ENCODE data around the gene KMT2E.

Gene KMT2E

DNA sequence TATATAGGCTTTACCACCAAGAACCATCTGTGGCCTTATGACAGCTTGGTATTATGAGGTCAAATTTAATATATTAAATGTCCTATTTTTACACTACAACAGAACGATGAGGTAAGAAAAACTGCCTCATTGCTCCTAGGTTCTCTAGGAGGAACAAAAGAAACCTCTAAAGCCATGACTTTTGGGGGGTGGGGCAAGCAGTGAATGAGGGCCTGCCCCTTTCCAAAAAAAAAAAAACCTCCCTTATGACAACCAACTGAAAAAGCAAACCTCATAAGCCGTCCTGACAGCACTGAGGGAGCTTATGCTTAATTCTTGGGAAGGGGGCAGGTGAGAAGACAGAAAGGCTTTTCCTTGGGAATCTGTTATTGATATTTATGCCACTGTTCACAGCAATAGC, 116.6 kb downstream of the KMT2E start:
- no peak for DNase-seq (ENCODE audit: low read depth)

DNA sequence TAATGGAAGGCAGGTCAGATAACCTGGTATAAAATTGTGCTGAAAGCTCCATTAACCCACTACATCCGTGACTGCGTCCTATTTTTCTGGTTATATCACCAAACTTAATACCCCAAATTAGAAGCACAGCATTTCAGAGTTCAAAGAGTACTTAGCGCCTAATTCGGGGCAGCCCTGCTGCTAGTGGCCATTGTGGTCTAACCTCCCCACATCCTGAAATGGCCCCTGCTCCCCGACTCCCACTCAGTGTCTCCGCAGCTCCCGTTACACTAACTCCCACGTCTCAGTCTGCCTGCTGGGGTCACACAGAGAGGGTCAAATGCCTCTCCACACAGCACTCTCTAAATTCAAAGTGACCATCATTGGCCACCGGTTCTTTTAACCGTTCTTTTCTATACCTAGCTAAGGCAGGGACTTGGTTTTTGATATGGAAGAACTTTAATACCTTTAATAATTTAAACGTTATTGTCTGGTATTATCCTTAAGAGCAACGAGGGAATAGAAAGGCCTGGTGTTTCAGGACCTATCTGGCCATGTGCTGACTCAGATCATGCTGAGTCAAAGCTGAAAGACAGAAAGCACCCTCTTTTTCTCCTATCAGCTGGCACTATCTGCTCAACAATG, 117.1 kb downstream of the KMT2E start:
- peak; percentile 63 for DNase-seq (ENCODE audit: low read depth)

DNA sequence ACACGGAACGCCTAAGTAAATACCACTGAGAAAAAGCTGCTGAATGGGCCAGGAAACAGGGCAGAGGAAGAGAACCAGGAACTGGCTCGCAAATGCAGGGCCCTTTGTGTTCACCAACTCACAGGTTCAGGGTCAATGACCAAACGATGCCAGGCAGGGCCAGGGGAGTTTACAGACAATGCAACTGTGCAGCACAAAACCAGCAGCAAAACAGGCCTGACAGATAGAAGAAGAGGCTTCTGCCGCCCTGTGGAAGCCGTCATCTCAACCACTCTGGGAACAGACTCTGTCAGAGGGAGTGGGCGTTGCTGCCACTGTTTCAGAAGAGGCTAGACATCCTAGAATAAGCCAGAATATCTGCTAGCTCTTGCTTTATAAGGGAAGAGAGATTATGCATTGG, 117.9 kb downstream of the KMT2E start:
- DNase-seq (ENCODE audit: low read depth), result no peak

DNA sequence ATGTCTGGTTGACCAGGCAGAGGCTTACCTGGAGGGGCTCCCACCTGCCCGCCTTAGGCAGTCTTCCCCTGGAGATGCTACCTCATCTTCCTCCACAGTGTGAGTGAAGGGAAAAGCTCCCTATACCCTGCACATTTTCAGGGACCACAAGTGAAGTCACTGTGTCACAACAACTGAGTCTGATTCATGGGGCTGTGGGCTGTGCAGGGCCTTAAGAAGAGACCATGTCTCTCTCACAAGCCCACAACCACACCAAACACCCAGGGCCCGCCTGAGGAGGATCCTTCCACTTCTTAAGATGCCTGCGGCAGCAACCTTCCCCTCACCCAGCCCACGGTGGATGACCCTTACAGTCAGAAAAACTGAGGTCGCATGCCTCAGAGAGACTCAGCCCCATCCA, 118.3 kb downstream of the KMT2E start:
- no peak for DNase-seq (ENCODE audit: low read depth)

DNA sequence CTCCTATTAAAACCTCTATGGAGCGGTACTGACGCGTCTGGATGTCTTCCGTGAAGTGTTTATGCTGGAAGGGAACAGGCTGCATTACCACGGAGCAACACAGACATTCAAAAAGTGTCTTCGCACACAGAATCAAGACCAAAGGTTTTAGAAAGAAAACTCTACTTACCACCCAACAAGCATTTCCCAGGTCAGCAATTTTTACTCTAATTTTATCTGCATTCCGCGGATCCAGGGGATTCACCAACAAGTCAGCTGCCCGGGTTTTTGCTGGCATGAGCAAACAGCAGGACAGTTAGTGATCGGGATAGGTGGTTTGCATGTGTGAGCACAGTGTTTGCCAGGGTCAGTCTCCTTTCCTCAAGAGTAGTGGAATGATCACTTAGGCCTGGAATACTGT, 118.8 kb downstream of the KMT2E start:
- DNase-seq (ENCODE audit: low read depth), result no peak

DNA sequence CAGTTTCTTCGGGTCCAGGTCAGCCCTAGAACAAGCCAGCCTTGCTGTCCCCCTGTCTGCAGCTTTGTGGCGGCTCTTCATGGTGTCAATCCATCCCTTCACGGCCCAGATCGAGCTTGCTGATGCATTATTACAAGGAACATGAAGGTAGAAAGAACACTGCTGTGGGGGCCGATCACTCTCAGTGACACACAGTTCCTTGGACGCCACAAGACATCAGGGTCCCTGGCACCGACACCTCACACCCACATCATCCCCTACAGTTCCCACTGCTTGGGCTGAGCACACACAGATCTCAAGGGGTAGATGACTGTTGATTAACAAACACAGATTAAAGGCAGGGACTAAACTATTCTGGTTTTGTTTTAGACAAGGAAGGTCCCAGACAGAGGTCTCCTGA, 119.4 kb downstream of the KMT2E start:
- DNase-seq (ENCODE audit: low read depth), result no peak

DNA sequence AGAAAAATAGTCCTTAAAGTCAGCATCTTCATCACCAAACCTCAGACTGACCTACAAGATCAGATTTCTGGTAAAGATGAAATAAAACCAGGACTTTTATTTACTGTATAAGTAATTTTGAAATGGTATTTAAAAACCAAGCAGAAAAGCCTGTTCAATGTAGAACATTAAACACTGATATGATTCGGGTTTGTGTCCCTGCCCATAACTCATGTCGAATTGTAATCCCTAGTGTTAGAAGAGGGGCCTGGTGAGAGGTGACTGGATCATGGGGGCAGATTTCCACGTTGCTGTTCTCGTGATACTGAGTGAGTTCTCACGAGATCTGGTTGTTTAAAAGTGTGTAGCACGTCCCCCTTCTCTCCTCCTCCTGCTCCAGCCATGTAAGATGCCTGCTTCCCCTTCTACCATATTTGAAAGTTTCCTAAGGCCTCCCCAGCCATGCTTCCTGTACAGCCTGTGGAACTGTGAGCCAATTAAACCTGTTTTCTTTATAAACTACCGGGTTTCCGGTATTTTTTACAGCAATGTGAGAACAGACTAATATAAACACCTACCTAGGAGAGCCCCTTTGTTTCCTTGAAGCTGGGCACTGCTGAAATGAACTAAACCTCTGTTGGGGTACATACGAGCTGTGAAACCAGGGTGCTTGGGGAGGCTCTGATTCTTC, 120.1 kb downstream of the KMT2E start:
- DNase-seq (ENCODE audit: low read depth), result no peak

DNA sequence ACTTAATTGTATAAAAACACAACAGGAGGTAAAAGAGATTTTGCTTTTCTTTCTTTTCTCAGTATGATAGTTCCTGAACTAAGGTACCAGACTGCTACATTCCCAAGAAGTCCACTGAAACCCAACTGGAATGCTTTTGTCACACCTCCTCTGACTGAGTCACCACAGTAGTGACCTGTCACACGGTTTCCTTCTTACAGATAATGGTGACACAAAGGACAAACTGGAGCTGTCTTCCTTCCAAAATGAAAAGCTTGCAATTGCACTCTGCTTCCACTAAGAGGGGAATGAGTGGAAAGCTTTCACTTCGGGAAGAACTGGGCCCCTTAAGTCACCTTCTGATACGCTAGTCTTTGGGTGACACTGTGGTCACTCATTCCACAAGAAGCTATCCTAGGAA, 122.2 kb downstream of the KMT2E start:
- DNase-seq (ENCODE audit: low read depth), result no peak

DNA sequence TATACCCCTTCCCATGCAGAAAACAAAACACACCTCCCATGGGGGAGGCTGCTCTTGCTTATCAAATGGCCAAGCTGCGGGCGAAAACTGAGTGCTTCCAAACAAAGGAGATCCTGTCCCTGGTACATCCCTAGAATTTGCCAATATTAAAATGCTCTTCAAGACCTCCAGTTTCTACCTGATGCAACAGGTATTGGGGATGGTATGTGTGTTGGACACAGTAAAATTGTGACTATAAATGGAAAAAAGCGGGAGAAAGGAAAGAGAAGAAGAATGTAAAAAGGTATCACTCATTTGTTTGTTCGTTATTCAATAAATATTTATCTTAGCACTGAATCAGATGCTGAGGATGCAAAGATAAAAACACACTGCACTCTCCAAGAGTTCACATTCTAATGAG, 123.9 kb downstream of the KMT2E start:
- DNase-seq (ENCODE audit: low read depth), result no peak

DNA sequence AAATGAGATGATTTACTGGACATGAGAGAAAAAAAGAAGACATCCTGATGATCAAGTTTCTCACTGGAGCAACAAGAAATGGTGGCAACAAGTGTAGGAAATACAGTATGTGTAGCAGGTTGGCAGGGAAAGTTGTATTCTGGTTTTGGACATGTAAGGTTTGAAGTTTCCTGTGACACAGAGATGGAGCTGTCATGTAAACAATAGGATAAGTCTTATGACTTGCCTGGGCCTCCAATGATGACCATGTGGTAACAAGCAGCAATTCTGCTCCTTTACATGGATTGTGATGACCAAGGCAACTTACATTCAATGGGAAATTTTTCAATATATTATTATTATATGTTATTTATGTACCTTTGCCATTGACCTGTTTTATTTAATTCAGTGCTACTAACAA, 125.4 kb downstream of the KMT2E start:
- no peak for DNase-seq (ENCODE audit: low read depth)

DNA sequence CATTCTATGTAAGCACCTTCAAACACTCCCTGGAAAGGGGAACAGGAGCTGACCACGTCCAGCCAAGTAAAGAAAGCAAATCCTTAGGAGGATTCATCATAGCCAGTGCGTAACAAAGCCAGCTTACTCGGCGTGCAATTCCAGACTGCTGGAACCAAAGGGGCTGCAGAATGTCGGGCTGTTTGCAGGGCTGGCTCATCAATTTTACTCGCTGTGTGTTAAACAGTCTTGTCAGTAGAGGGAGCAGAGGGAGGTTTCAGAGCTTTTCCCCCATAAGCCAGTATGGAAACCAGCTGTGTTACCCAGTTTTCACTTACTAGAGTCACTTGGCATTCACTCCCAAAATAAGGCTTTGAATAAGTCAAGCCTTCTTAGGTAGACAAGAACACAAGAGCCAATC, 127.1 kb downstream of the KMT2E start:
- peak; percentile 45 for DNase-seq (ENCODE audit: low read depth)

DNA sequence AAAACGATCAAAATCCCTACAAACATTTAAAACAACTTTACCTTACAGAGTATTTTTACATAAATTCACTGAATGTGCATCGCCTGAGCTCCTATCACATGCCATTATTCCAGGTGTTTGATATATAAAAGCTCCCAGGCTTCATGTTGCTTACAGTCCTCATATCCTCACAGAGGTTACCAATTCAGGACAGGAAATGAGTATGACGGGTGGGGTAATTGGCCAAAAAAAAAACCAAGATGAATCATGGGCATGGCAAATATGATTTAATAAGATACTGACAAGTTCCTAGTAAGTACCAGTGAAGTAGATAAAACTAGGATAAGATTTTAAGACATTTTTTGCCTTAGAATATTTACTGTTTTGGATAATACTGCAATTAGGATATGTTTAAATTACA, 135.8 kb downstream of the KMT2E start:
- peak; percentile 66 for DNase-seq (ENCODE audit: low read depth)

DNA sequence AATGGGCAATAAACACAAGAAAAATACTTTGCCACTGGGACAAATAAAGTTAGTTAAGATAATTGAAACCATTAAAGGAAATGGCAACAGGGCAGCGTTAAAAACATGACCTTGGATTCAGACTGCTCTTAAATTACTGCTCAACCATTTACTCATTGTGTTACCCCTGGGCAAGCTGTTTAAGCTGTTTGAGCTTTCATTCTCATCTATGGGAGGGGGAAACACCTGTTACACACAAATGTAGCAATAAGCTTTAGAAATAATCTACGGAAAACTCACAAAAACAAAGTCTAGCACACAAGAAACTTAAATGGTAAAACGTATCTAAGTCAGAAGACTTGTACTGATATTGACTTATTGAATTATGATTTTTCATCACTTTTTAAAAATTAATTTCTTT, 137.1 kb downstream of the KMT2E start:
- no peak for DNase-seq (ENCODE audit: low read depth)

DNA sequence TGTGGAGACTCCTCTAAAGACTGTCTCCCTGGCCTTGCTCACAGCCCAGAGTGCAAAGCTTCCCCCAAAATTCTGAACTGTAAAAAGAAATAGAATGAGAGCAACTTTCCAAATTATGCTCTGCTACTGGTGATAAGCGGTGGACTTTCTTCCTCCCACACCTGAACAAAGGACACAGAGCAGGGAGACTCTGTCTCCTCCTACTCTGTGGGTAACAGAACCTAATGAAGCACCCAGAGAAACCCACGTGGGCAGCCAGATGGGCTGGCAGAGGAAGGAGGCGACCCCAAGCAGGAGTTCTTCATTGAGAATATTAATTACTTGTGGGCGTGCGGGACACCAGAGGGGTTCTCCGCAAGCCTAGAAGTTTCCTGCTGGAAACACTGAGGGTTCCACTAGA, 139.5 kb downstream of the KMT2E start:
- no peak for DNase-seq (ENCODE audit: low read depth)

DNA sequence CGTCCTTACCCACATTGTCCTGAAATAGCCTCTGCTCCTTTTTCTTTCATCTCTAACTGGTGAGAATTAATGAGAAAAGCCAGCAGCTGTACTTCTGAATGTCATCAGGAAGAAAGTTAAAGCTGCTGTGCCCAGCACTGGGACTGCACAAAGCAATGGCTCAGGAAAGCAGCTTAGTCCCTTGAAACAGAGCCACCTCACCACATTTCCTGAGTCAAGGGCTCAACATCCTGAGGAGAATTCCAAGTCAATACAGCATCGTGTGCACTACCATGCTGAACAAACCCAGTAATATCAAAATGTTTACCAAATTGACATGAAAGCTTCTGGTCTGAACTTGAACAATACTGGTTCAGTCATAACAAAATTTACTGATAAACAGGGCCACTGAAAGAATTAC, 140.1 kb downstream of the KMT2E start:
- no peak for DNase-seq (ENCODE audit: low read depth)

DNA sequence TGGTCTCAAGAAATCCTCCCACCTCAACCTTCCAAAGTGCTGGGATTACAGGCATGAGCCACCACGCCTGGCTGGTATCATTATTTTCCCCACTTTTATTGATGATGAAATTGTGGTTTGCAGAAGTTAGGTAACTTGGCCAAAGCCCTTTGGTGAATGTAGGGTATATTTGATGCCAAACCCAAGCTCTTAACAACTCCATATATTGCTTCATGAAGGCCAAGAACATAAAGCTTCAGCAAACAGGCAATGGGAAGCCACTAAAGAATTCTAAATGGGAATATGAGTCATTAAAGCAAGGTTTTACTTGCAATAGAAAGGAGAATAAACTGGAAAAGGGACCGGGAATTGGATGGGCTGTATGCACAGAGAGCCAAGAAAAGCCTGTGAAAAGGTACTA, 142.7 kb downstream of the KMT2E start:
- DNase-seq (ENCODE audit: low read depth), result no peak

DNA sequence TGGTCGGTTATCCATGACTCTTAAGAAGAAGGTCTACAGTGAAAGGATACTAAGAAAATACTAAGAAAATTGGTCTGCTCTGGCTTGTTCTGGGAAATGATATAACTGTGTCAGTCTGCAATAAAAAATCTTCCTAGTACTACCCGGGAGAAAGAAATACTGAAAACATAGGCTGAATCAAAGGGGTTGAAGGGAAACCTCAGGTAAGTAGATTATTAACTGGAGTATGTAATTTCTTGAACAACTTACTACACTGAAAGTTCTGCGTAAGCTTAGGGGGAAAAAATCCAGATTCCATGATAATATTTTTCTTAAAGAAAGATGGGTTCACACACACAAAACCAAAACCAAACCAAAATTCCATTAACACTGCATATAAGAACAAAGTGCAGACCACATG, 143.3 kb downstream of the KMT2E start:
- no peak for DNase-seq (ENCODE audit: low read depth)

DNA sequence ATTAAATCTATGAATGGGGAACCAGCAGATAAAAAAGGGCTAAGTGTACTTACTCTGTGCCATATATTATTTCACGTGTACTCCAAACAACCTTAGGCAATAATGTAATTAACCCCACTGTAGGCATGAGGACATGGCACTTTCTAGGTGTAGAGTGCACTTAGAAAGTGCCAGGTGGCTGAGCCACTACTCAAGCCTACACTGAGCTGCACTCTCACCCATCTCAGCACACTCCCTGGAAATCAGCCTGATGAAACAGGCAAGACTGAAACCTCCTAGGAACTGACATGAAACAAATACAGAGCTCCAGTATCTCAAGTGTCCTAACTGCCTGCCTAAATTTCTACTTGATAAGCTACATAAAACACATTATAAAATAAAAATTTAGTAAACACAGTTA, 147.4 kb downstream of the KMT2E start:
- DNase-seq (ENCODE audit: low read depth), result no peak
